K562 (cell line): Measurements from ENCODE around the gene ZNF738. TPM values are rescaled to one million over a fixed set of nuclear protein-coding genes. Genes with fewer than 3 reads are reported as not detected.

Experiments used
- ATAC-seq: fragments of 200-7000 bp; cut with Tn5 transposase; 3 replicates; pipeline ENCODE4 v1.9.1; 2020; ENCODE audit warnings: moderate library complexity
- BruUV-seq: library from RNA; stranded (reverse); fragments of 400-500 nt; replicated peaks from 2 replicates; lab custom pipeline; 2021; lab: Mats Ljungman, UMichigan
- CTCF ChIA-PET: fragments of 300-600 bp; formaldehyde crosslinking; extraction: SDS; loops from one replicate; lab custom pipeline; 2021; ENCODE audit warnings: low intra/inter-chr PET ratio; lab: Yijun Ruan, JAX
- POLR2A ChIA-PET: fragments of 300-600, 350-650 bp; sonication (Branson Sonifier 250); formaldehyde crosslinking; extraction: SDS; loops from one replicate; lab custom pipeline; 2021; ENCODE audit warnings: antibody characterized with exemption, inconsistent platforms; lab: Yijun Ruan, JAX
- DNase-seq, 4 experiments: peaks; one replicate each; pipeline versions ENCODE4 v3.0.0 to v3.0.0-alpha.2; 2011 to 2018; ENCODE audit warnings: low spot score in 3 of 4, mixed read lengths in 3 of 4; ENCODE audit errors: extremely low read depth in 1 of 4
- FAIRE-seq: peaks from 2 replicates; lab custom pipeline; 2011; peaks lifted over from hg19 to GRCh38; lab: Jason Lieb, UNC
- H2AFZ ChIP-seq: 2 replicates; pipeline ENCODE4 v1.6.0; 2011; ENCODE audit warnings: low read depth, low read length, control low read depth, inconsistent platforms
- H3K27ac ChIP-seq: fragments of 200-600 bp; 3 replicates; pipeline ENCODE4 v1.8.0; 2011; ENCODE audit warnings: low read depth, mild to moderate bottlenecking, control low read depth, inconsistent platforms, low read length, moderate library complexity, mixed read lengths; ENCODE audit errors: extremely low read depth
- H3K27me3 ChIP-seq, 2 experiments: fragments of 300-600 bp in 1 of 2; 2 replicates in 1 of 2; 3 replicates in 1 of 2; pipeline versions ENCODE4 v1.6.0 to v1.8.0; 2011; ENCODE audit warnings: inconsistent platforms in 2 of 2, low read length in 2 of 2, mild to moderate bottlenecking in 1 of 2, mixed read lengths in 1 of 2, moderate library complexity in 1 of 2; ENCODE audit not compliant: control insufficient read depth in 2 of 2, insufficient read depth in 2 of 2
- H3K36me3 ChIP-seq: fragments of 300-600 bp; 3 replicates; pipeline ENCODE4 v1.8.0; 2011; ENCODE audit warnings: mild to moderate bottlenecking, low read length, inconsistent platforms; ENCODE audit not compliant: control insufficient read depth, insufficient read depth
- H3K4me1 ChIP-seq, 2 experiments: fragments of 200-600 bp in 1 of 2; replicated peaks in 1 of 2; 2 replicates in 1 of 2; 3 replicates in 1 of 2; pipeline versions ENCODE4 v1.5.1 to v1.8.0; 2011; ENCODE audit warnings: inconsistent platforms in 2 of 2, low read length in 2 of 2, mild to moderate bottlenecking in 1 of 2, mixed read lengths in 1 of 2, moderate library complexity in 1 of 2; ENCODE audit not compliant: control insufficient read depth in 2 of 2, insufficient read depth in 2 of 2
- H3K4me2 ChIP-seq: 2 replicates; pipeline ENCODE4 v1.6.1; 2011; ENCODE audit warnings: low read length, control low read depth, inconsistent platforms, mixed read lengths; ENCODE audit not compliant: insufficient read depth
- H3K4me3 ChIP-seq: fragments of 200-600 bp; sonication (generic), shearing (Covaris generic); 2 replicates; pipeline ENCODE4 v1.5.1; 2016; ENCODE audit warnings: control low read depth, inconsistent platforms
- H3K79me2 ChIP-seq: fragments of 200-600 bp; 3 replicates; pipeline ENCODE4 v1.8.0; 2011; ENCODE audit warnings: low read length, inconsistent platforms; ENCODE audit not compliant: control insufficient read depth, insufficient read depth
- H3K9ac ChIP-seq, 2 experiments: 2 replicates each; pipeline versions ENCODE4 v1.6.0 to v1.6.1; 2011; ENCODE audit warnings: low read depth in 2 of 2, low read length in 2 of 2, control low read depth in 1 of 2, inconsistent platforms in 1 of 2, mild to moderate bottlenecking in 1 of 2, mixed read lengths in 1 of 2; ENCODE audit not compliant: insufficient read depth in 1 of 2
- H3K9me1 ChIP-seq: one replicate; pipeline ENCODE4 v1.6.0; 2011; ENCODE audit warnings: inconsistent platforms, mild to moderate bottlenecking, low read length, moderate library complexity; ENCODE audit not compliant: control insufficient read depth, insufficient read depth
- H3K9me3 ChIP-seq: replicated peaks from 2 replicates; pipeline ENCODE4 v1.5.1; 2011; ENCODE audit warnings: low read depth, low read length, inconsistent platforms; ENCODE audit not compliant: control insufficient read depth, insufficient read depth
- H4K20me1 ChIP-seq: replicated peaks from 2 replicates; pipeline ENCODE4 v1.6.1; 2011; ENCODE audit warnings: low read length, inconsistent platforms, mixed read lengths; ENCODE audit not compliant: control insufficient read depth, insufficient read depth
- CBFB ChIP-seq: sonication (generic); formaldehyde crosslinking; IDR thresholded peaks from 2 replicates; pipeline ENCODE4 v1.4.0; 2020; ENCODE audit warnings: mild to moderate bottlenecking, missing genetic modification reagents
- FOXP1 ChIP-seq: sonication (generic); formaldehyde crosslinking; IDR thresholded peaks from 2 replicates; pipeline ENCODE4 v1.8.0; 2022; ENCODE audit warnings: mild to moderate bottlenecking, missing genetic modification reagents
- HMG20A ChIP-seq: fragments of 450-650 bp; formaldehyde crosslinking; conservative IDR thresholded peaks from 2 replicates; pipeline ENCODE4 v1.4.0; 2020; ENCODE audit warnings: mild to moderate bottlenecking, mixed read lengths
- POU5F1 ChIP-seq: fragments of 150-350 bp; IDR thresholded peaks from 2 replicates; pipeline ENCODE4 v1.6.1; 2014; ENCODE audit warnings: borderline replicate concordance, low read length, low read depth, mild to moderate bottlenecking; ENCODE audit not compliant: partially characterized antibody
- SETDB1 ChIP-seq: IDR thresholded peaks from one replicate; pipeline ENCODE4 v1.6.1; 2012; ENCODE audit warnings: low read length, control low read depth, inconsistent platforms
- ZNF24 ChIP-seq: fragments of 450-650 bp; IDR thresholded peaks from 2 replicates; pipeline ENCODE4 v1.6.1; 2016
- WGBS: fragments of 100-300 bp; shearing (Covaris generic); methylation state at CpG from one replicate; pipeline ENCODE4 v1.1.6; 2016; ENCODE audit warnings: low coverage, mixed read lengths; ENCODE audit not compliant: insufficient coverage; ENCODE audit errors: missing lambda C conversion rate; 5-methylcytosine and 5-hydroxymethylcytosine counted together
- in situ Hi-C: fragments of 300-500 bp; cut with MboI; formaldehyde crosslinking; loops from 4 replicates; pipeline ENCODE4 v1.15.0; 2018; ENCODE audit warnings: inconsistent platforms, mixed read lengths
- intact Hi-C: fragments of 100-400 bp; cut with micrococcal nuclease; formaldehyde crosslinking; loops from 2 replicates; pipeline ENCODE4 v1.14.2; 2022
- polyA plus RNA-seq, 8 experiments: library from polyadenylated mRNA; depleted of rRNA in 4 of 8; stranded (reverse) in 5 of 8; unstranded in 3 of 8; fragments of >200 nt; fragmentation: Nextera tagmentation in 2 of 8; fragmentation: Illumina TruSeq in 1 of 8; extraction: Ambion mirVana in 2 of 8; extraction: Trizol in 1 of 8; gene quantifications; 2 replicates each; pipeline versions ENCODE4 v1.2.1 to v1.2.3, GENCODE V29; 2011 to 2014; ENCODE audit warnings: inconsistent platforms in 1 of 8, missing spikeins in 1 of 8
- total RNA-seq, 7 experiments: library from RNA; depleted of rRNA in 6 of 7; stranded (reverse); fragments of >200 nt in 6 of 7; fragmentation: Illumina TruSeq in 2 of 7; extraction: Trizol in 2 of 7; gene quantifications; 2 replicates each; pipeline versions ENCODE4 v1.2.1 to v1.2.3, GENCODE V29; 2011 to 2021; ENCODE audit warnings: low replicate concordance in 1 of 7
- TF ChIP-seq, protein P1 (sequence below): fragments of 450-650 bp; IDR thresholded peaks from 2 replicates; pipeline ENCODE4 v1.6.1; 2017; ENCODE audit warnings: antibody characterized with exemption

ZNF738 gene
- total and polyA plus RNA-seq, 9 of the 15 experiments (the other 6 are each of a cell fraction or from before 2014, with no cell fraction given), result 5.6 to 15.0 (median 8.6) TPM

DNA sequence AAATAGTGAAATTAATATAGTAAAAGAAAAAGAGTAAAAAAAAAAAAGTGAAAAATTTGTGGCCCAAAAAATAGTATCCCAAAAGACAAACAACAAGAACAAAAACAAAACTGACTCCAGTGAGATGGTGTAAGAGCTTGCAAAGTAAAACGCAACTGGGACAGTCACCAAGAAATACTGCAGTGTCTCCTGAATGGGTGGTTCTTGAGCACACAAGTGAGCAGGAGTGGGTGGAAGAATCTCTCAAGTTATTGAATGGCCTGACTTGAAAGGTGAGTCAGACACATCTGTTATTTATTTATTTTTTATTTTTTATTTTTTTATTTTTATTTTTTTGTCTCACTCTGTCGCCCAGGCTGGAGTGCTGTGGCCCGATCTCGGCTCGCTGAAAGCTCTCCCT, 40.1 kb downstream of the ZNF738 start:
- 98% methylated on average over 5 of the region's 5 CpGs for WGBS
- ATAC-seq (no peak), FAIRE-seq (no peak), DNase-seq (no peak)
- Histone ChIP-seq H3K27ac (no peak overlapping the region), H3K9me1 (no peaks in the 10 kb centered on the region), H3K4me2 (no peak overlapping the region), H3K9ac (no peak overlapping the region), H4K20me1 (no peaks in the 10 kb centered on the region), H3K4me1 (peaks cover 3% of the 10 kb centered on the region in 2 experiments; a peak in 3 of 5 replicates), H3K9me3 (0 out of 2 replicates have a peak, but pooled peaks cover 2% of the 10 kb centered on the region), H3K4me3 (no peak overlapping the region), H3K36me3 (peaks cover 22% of the 10 kb centered on the region; the same call in 1 of the 3 replicates), H3K79me2 (peaks cover 19% of the 10 kb centered on the region), H3K27me3 (no peaks in the 10 kb centered on the region), H2AFZ (no peak overlapping the region)
- BruUV-seq, result no TSS peak
- in situ Hi-C loops (no loop called here), intact Hi-C loops (no loop called here)
- POLR2A ChIA-PET, result interaction anchor here (0.9 kb wide), 1 partner anchor 71 kb away, joined by 3 read pairs; no protein-coding TSS in a partner anchor
- CTCF ChIA-PET, result no interaction called here
- TF ChIP-seq HMG20A (no peak), ZNF24 (no peak), FOXP1 (CRISPR knock-in tag) (no peak), SETDB1 (no peak), POU5F1 (no peak), CBFB (no peak)
- TF ChIP-seq, protein P1, sequence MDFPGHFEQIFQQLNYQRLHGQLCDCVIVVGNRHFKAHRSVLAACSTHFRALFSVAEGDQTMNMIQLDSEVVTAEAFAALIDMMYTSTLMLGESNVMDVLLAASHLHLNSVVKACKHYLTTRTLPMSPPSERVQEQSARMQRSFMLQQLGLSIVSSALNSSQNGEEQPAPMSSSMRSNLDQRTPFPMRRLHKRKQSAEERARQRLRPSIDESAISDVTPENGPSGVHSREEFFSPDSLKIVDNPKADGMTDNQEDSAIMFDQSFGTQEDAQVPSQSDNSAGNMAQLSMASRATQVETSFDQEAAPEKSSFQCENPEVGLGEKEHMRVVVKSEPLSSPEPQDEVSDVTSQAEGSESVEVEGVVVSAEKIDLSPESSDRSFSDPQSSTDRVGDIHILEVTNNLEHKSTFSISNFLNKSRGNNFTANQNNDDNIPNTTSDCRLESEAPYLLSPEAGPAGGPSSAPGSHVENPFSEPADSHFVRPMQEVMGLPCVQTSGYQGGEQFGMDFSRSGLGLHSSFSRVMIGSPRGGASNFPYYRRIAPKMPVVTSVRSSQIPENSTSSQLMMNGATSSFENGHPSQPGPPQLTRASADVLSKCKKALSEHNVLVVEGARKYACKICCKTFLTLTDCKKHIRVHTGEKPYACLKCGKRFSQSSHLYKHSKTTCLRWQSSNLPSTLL, result no peak
